ENCODE results near the gene SNRPD2.

GRCh38 chr19:45670670-45671453, 20.9 kb downstream of the SNRPD2 start:
- TF ChIP-seq CTCF (IDR thresholded peaks at IDR 0.05; ENCODE audit: borderline replicate concordance, extremely low read depth, low read length, poor library complexity, severe bottlenecking) (no peak), EZH2 (IDR thresholded peaks at IDR 0.05; ENCODE audit: borderline replicate concordance, low read depth, low read length, severe bottlenecking) (no peak)

All from DND-41 (cell line).